A673 (cell line): ENCODE measurements around the gene KEAP1.

Source experiments
- CTCF ChIP-seq: fragments of 300-800, 200-600 bp; sonication (generic); conservative IDR thresholded peaks from 2 replicates; pipeline ENCODE4 v1.5.1; 2017; ENCODE audit warnings: low read depth, mild to moderate bottlenecking, antibody characterized with exemption, low read length, moderate library complexity, mixed read lengths
- EZH2 ChIP-seq: fragments of 200-600 bp; sonication (generic); IDR thresholded peaks from 2 replicates; pipeline ENCODE4 v1.6.1; 2017; ENCODE audit warnings: borderline replicate concordance, low read depth, mild to moderate bottlenecking, mixed read lengths, antibody characterized with exemption, low read length; ENCODE audit not compliant: poor library complexity, severe bottlenecking

GRCh38 chr19:10510301-10510802, 7.2 kb upstream of the KEAP1 start:
- TF ChIP-seq CTCF (peak; percentile 84), EZH2 (no peak)
